Endothelial cell of umbilical vein (primary cell): Measurements from ENCODE around the gene AQP10. TPM values are rescaled to one million over a fixed set of nuclear protein-coding genes. Genes with fewer than 3 reads are reported as not detected.

Source experiments
- BruUV-seq: library from RNA; stranded (reverse); fragments of 400-500 nt; replicated peaks from 2 replicates; lab custom pipeline; 2021; lab: Mats Ljungman, UMichigan
- CTCF ChIA-PET: fragments of 300-600, 350-600 bp; sonication (Branson Sonifier 250); formaldehyde crosslinking; loops from one replicate; lab custom pipeline; 2021; ENCODE audit warnings: antibody characterized with exemption, inconsistent platforms; lab: Charles Lee
- POLR2A ChIA-PET: fragments of 300-600, 350-600 bp; sonication (Branson Sonifier 250); formaldehyde crosslinking; loops from one replicate; lab custom pipeline; 2021; ENCODE audit warnings: antibody characterized with exemption, inconsistent platforms; lab: Charles Lee
- DNase-seq: peaks from one replicate; pipeline ENCODE4 v3.0.0-alpha.2; 2011; ENCODE audit warnings: low read depth, low spot score
- FAIRE-seq: peaks from 2 replicates; lab custom pipeline; 2011; peaks lifted over from hg19 to GRCh38; lab: Jason Lieb, UNC
- H2AFZ ChIP-seq: 2 replicates; pipeline ENCODE4 v1.6.0; 2012; ENCODE audit warnings: low read depth, low read length, control low read depth, inconsistent platforms
- H3K27ac ChIP-seq: 2 replicates; pipeline ENCODE4 v1.5.1; 2011; ENCODE audit warnings: low read depth, mild to moderate bottlenecking, control low read depth, low read length, moderate library complexity; ENCODE audit not compliant: insufficient read depth
- H3K27me3 ChIP-seq, 2 experiments: 2 replicates each; pipeline versions ENCODE4 v1.6.0 to v1.6.1; 2011; ENCODE audit warnings: low read length in 2 of 2, mixed read lengths in 1 of 2; ENCODE audit not compliant: control insufficient read depth in 2 of 2, insufficient read depth in 2 of 2
- H3K36me3 ChIP-seq, 2 experiments: 2 replicates in 1 of 2; 3 replicates in 1 of 2; pipeline ENCODE4 v1.5.1; 2011; ENCODE audit warnings: low read length in 2 of 2, mild to moderate bottlenecking in 1 of 2, moderate library complexity in 1 of 2; ENCODE audit not compliant: control insufficient read depth in 2 of 2, insufficient read depth in 2 of 2; ENCODE audit errors: extremely low read depth in 1 of 2
- H3K4me1 ChIP-seq: 3 replicates; pipeline ENCODE4 v1.5.1; 2011; ENCODE audit warnings: mild to moderate bottlenecking, low read length; ENCODE audit not compliant: control insufficient read depth, insufficient read depth; ENCODE audit errors: extremely low read depth
- H3K4me2 ChIP-seq: 2 replicates; pipeline ENCODE4 v1.6.1; 2011; ENCODE audit warnings: low read length, control low read depth, mixed read lengths; ENCODE audit not compliant: insufficient read depth
- H3K4me3 ChIP-seq, 3 experiments: fragments of 200-600 bp in 1 of 3; sonication (generic), shearing (Covaris generic) in 1 of 3; replicated peaks in 1 of 3; 2 replicates each; pipeline ENCODE4 v1.5.1; 2011 to 2016; ENCODE audit warnings: control low read depth in 3 of 3, low read length in 3 of 3, mild to moderate bottlenecking in 2 of 3, inconsistent platforms in 1 of 3, low read depth in 1 of 3, moderate library complexity in 1 of 3; ENCODE audit not compliant: insufficient read depth in 1 of 3
- H3K79me2 ChIP-seq: 2 replicates; pipeline ENCODE4 v1.6.0; 2012; ENCODE audit warnings: low read length, inconsistent platforms; ENCODE audit not compliant: control insufficient read depth, insufficient read depth
- H3K9ac ChIP-seq: replicated peaks from 2 replicates; pipeline ENCODE3; 2011; ENCODE audit warnings: low read length, control low read depth; ENCODE audit not compliant: insufficient read depth; ENCODE audit errors: extremely low read depth
- H3K9me1 ChIP-seq: replicated peaks from 3 replicates; pipeline ENCODE4 v1.6.0; 2011; ENCODE audit warnings: mild to moderate bottlenecking, low read length; ENCODE audit not compliant: control insufficient read depth, insufficient read depth; ENCODE audit errors: extremely low read depth
- H3K9me3 ChIP-seq: replicated peaks from 2 replicates; pipeline ENCODE4 v1.5.1; 2012; ENCODE audit warnings: low read length, inconsistent platforms; ENCODE audit not compliant: control insufficient read depth, insufficient read depth
- H4K20me1 ChIP-seq: replicated peaks from 2 replicates; pipeline ENCODE3; 2011; ENCODE audit warnings: mild to moderate bottlenecking, low read length; ENCODE audit not compliant: control insufficient read depth, insufficient read depth; ENCODE audit errors: extremely low read depth
- CTCF ChIP-seq, 2 donors: IDR thresholded peaks; 1 replicate in 1 of 2; 2 replicates in 1 of 2; pipeline ENCODE4 v1.5.1; 2011; ENCODE audit warnings: low read length in 2 of 2, mild to moderate bottlenecking in 2 of 2, moderate library complexity in 2 of 2, control low read depth in 1 of 2, inconsistent platforms in 1 of 2, low read depth in 1 of 2; ENCODE audit not compliant: insufficient read depth in 1 of 2; ENCODE audit errors: extremely low read depth in 1 of 2
- EZH2 ChIP-seq: IDR thresholded peaks from 2 replicates; pipeline ENCODE4 v1.6.1; 2012; ENCODE audit warnings: borderline replicate concordance, low read depth, mild to moderate bottlenecking, moderate library complexity, low read length, inconsistent platforms; ENCODE audit not compliant: severe bottlenecking
- FOS ChIP-seq: IDR thresholded peaks from 2 replicates; pipeline ENCODE4 v1.6.1; 2011; ENCODE audit warnings: mild to moderate bottlenecking, low read length, moderate library complexity, borderline replicate concordance; ENCODE audit not compliant: insufficient read depth
- GATA2 ChIP-seq: IDR thresholded peaks from 2 replicates; pipeline ENCODE4 v1.7.0; 2011; ENCODE audit warnings: low read depth, mild to moderate bottlenecking, moderate library complexity, mixed read lengths, low read length; ENCODE audit not compliant: insufficient read length, insufficient read depth
- JUN ChIP-seq: IDR thresholded peaks from 2 replicates; pipeline ENCODE4 v1.6.1; 2011; ENCODE audit warnings: borderline replicate concordance, low read depth; ENCODE audit not compliant: insufficient read length, insufficient read depth
- MAX ChIP-seq: IDR thresholded peaks from 2 replicates; pipeline ENCODE4 v1.6.1; 2011; ENCODE audit not compliant: insufficient read depth, insufficient read length
- MYC ChIP-seq: IDR thresholded peaks from one replicate; pipeline ENCODE4 v1.6.1; 2011; ENCODE audit warnings: mild to moderate bottlenecking, low read depth, low read length
- POLR2A ChIP-seq: IDR thresholded peaks from 2 replicates; pipeline ENCODE4 v1.6.1; 2012; ENCODE audit warnings: low read depth, mild to moderate bottlenecking, control low read depth, low read length
- POLR2AphosphoS5 ChIP-seq: IDR thresholded peaks from 2 replicates; pipeline ENCODE4 v1.6.1; 2012; ENCODE audit warnings: low read depth, mild to moderate bottlenecking, control low read depth, low read length, moderate library complexity; ENCODE audit not compliant: insufficient read depth
- dilution Hi-C: fragments of 300-500 bp; cut with MboI; formaldehyde crosslinking; loops from one replicate; pipeline ENCODE4 v1.15.0; 2019; ENCODE audit warnings: low sequenced_read_pairs; ENCODE audit not compliant: extremely low pct_ligation_motif_present
- intact Hi-C: fragments of 100-400 bp; cut with micrococcal nuclease; formaldehyde crosslinking; loops from one replicate; pipeline ENCODE4 v1.10.0; 2022
- polyA plus RNA-seq, 4 experiments: library from polyadenylated mRNA; depleted of rRNA in 3 of 4; stranded (reverse) in 3 of 4; unstranded in 1 of 4; fragments of >200 nt; gene quantifications; 2 replicates each; pipeline versions ENCODE4 v1.2.1 to v1.2.3, GENCODE V29; 2011 to 2012; ENCODE audit warnings: missing spikeins in 1 of 4
- total RNA-seq: library from RNA; stranded (reverse); gene quantifications from 2 replicates; pipeline ENCODE4 v1.2.3, GENCODE V29; 2021

AQP10 gene
- total and polyA plus RNA-seq, 2 donors (not counting 3 experiments of a cell fraction or from before 2014, with no cell fraction given) = not detected

- H3K9ac ChIP-seq = no peak overlapping the region
- no peaks in the 10 kb centered on the region for H4K20me1 ChIP-seq
- H3K9me3 ChIP-seq = no peaks in the 10 kb centered on the region
- intact Hi-C loops = no loop called here
- no peak for TF ChIP-seq POLR2A
- no peak for TF ChIP-seq POLR2AphosphoS5
- no peak for TF ChIP-seq MYC
- TF ChIP-seq JUN = no peak
- no peak for TF ChIP-seq CTCF (IDR thresholded peaks at IDR 0.05; ENCODE audit: extremely low read depth in 1 of 2, insufficient read depth in 1 of 2, low read depth in 1 of 2, low read length in 2 of 2)
- no peak for TF ChIP-seq FOS
- TF ChIP-seq MAX = no peak
- TF ChIP-seq EZH2 = no peak
- TF ChIP-seq GATA2 = no peak
- H3K27ac ChIP-seq = no peak overlapping the region
- peaks cover 20% of the 10 kb centered on the region for H3K4me1 ChIP-seq
- no peaks in the 10 kb centered on the region for H3K9me1 ChIP-seq
- FAIRE-seq (no peak), DNase-seq (no peak)
- H3K36me3 ChIP-seq = peaks cover 12 to 37% of the 10 kb centered on the region in 2 experiments
- no peak overlapping the region for H3K4me3 ChIP-seq
- dilution Hi-C loops = no loop called here
- ChIA-PET POLR2A (no interaction called here), CTCF (interaction anchor here (1.0 to 6.4 kb wide), 2 partner anchors 13 to 197 kb away, joined by 3 to 67 read pairs; no protein-coding TSS in a partner anchor)
- no TSS peak for BruUV-seq
- H3K27me3 ChIP-seq = no peaks in the 10 kb centered on the region
- H3K4me2 ChIP-seq = no peak overlapping the region
- H3K79me2 ChIP-seq = no peaks in the 10 kb centered on the region
- no peak overlapping the region for H2AFZ ChIP-seq
These were observed 28.2 kb downstream of the AQP10 start for GRCh38 chr1:154349121-154349520.
